GM18909 (cell line): ENCODE measurements around the gene MBNL3.

Experiments used
- ATAC-seq: cut with Tn5 transposase; IDR thresholded peaks from one replicate; pipeline ENCODE4 v1.9.1; 2021; ENCODE audit warnings: mild to moderate bottlenecking; ENCODE audit not compliant: unreplicated experiment, poor library complexity

MBNL3 gene

GRCh38 chrX:132488819-132489577 lies at the start of gene MBNL3:
TSS of gene MBNL3 (minus strand) at chrX:132489038. CDS start at chrX:132439611, 49,427 bp downstream.
- peak; percentile 63 for ATAC-seq

- ATAC-seq, result no peak
These were observed 44.6 kb upstream of the MBNL3 start for GRCh38 chrX:132533409-132533808.

DNA sequence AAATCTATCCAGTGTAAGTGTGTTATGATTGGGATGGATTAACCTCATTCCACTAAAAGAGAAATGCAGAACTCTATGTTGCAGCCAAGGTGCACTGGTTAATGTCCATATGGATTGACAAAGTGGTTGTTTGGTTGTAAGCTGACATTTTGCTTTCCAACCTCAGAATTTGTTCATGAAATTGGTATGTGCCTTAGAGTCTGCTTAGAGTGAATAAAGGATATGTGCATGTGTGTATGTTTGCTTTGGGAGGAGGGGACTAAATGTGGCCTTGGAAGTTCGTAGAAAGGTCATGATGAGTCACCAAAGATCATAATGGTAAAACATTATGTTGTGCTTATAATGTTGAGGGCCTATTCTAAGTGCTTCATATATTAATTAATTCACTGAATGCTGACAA lies 44.1 kb upstream of the MBNL3 start:
- no peak for ATAC-seq

GRCh38 chrX:132532097-132532496 lies 43.3 kb upstream of the MBNL3 start:
- no peak for ATAC-seq

GRCh38 chrX:132520792-132521191 lies 32.0 kb upstream of the MBNL3 start:
- no peak for ATAC-seq

DNA sequence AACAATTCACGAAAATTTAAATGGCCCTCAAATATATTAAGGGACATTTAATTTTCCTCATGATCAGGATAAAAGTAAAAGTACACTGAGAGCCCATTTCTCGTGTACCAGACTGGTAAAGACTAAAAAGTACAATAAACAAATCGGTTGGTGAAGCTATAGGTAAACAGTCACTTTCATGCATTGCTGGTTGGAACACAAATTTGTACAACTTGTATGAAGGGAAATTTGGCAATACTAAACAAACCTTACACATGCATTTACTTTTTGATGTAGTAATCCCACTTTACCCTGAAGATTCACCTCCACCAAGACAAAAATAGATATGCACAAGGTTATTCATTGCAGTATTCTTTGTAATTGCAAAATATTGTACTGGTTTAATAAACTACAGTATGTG lies 31.4 kb upstream of the MBNL3 start:
- no peak for ATAC-seq

- no peak for ATAC-seq
These were observed 29.6 kb upstream of the MBNL3 start for GRCh38 chrX:132518401-132518800.

- ATAC-seq, result no peak
These were observed 20.0 kb upstream of the MBNL3 start for GRCh38 chrX:132508834-132509233.

DNA sequence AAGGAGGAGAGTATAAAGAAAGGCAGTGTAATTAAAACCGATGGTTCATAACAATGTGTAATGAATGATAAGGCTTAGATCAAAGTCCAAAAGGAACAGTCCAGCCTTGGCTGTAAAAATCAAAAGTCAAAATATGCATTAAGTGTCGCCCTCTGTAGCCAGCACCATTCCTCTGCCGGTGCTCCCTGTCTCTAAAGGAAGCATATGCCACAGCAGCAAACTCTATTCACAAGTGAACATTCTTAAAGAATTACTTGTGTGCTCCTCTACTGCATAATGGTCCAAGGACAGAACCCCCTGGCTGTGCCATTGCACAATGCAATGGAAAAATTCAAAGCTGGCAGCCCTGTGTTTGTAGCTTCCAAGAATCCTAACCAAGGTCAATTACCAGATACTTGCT lies 16.3 kb upstream of the MBNL3 start:
- ATAC-seq, result no peak

- no peak for ATAC-seq
These were observed 15.6 kb upstream of the MBNL3 start for GRCh38 chrX:132504417-132504816.

GRCh38 chrX:132501606-132502005 lies 12.8 kb upstream of the MBNL3 start:
- no peak for ATAC-seq

DNA sequence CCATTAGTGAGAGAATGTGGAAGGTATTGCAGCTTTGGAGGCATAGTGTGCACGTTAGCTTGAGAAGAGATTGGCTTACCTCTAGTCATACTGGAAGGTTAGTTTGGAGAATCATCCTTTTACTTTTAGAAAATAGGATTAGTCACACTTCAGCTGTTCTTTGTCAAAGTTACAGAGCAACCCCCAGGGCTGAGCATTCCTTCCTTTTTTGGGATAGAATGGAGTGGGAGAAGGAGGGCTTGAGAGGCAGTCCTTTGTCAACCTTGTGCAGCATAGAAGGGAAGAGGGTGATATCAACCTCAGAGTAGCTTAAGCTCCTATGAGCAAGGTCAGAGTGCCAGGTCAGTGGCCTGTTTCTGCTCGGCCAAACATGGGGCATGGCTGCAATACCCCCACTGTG lies 8.6 kb upstream of the MBNL3 start:
- ATAC-seq, result no peak

DNA sequence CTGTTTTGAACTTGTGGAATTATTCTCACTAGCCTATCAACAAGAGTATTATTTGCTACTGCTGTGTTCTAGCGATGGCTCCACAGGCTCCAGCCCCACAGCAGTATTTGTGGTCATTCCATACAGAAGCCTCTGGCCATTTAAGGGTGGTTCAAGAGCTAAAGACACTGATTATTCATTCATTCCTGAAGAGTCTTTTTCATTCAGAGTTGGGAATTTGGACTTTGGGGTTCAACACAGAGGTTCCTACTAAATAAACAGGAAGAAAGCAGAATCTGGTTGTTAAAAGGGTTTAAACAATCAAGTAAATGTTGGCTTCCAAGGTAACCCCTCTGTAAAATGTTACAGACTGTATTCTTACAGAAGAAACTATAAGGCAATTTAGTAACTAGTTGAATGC lies 4.3 kb upstream of the MBNL3 start:
- no peak for ATAC-seq

- peak; percentile 48 for ATAC-seq
These were observed 2.4 kb upstream of the MBNL3 start for GRCh38 chrX:132491191-132491590.

- peak; percentile 37 for ATAC-seq
These were observed 961 bp upstream of the MBNL3 start for GRCh38 chrX:132489578-132490419.

- no peak for ATAC-seq
These were observed 595 bp downstream of the MBNL3 start for GRCh38 chrX:132488180-132488705.

DNA sequence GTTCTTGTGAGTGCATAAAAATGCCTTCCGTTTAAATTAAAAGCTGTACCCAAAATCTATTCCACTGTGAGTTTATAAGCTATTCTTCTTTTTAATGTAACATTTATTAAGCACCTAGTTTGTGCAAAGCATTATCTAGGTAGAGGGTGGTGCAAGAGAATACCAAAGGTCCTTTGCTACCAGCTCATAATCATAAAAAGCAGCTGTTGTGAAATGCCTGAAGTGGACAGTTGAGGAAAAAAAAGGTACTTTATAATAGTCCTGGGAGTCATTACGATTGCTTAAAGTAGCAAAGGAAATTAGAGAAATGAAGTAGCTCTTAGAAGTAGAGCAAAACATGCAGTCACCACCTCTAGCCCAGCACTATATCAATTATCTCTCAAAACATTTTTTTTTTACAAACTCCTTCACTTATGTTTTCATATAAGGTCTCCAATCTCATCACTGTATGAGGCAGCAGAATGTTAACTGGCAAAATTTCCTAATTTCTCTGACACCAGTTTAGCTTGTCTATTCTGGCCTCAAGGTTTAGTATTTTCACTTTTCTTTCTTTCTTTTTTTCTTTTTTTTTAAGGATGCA lies 2.1 kb downstream of the MBNL3 start:
- no peak for ATAC-seq

GRCh38 chrX:132483951-132484350 lies 4.9 kb downstream of the MBNL3 start:
- no peak for ATAC-seq

- ATAC-seq, result no peak
These were observed 5.3 kb downstream of the MBNL3 start for GRCh38 chrX:132483488-132483887.

- no peak for ATAC-seq
These were observed 6.2 kb downstream of the MBNL3 start for GRCh38 chrX:132482632-132483031.

DNA sequence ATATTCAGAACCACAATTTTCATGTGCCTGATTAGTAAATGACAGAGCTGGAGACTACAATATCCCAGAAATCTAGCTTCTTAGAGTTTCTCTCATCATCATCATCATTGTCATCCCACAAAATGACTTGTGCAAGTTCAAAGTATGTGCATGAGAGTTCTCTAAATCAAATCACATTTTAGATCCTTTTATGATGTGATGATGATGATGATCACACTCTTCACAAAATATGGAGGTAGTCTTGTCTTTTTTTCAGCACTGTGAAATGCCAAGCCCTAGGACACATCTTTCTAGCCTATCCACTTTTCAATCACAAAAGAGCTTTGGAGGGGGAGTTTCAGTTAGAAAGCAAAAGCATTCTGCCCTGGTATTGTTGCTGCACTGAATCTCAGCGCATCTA lies 7.4 kb downstream of the MBNL3 start:
- no peak for ATAC-seq
